BLaER1 treated with 17β-estradiol and CSF1 and Interleukin-3, amounts not matched to agents 10 nM and 100 nM (cell line): ENCODE data around the gene SMIM11.
"Not testable (repeated sequence)": the region's sequence is repeated elsewhere in the genome, so short reads cannot be mapped to it uniquely, and the experiment has no call there.

ENCODE experiments used
- H3K27ac ChIP-seq, 11 experiments: shearing (Covaris generic); formaldehyde crosslinking; 2 replicates each; pipeline ENCODE4 v1.8.1; 2022
- H3K27me3 ChIP-seq, 11 experiments: shearing (Covaris generic); formaldehyde crosslinking; 2 replicates each; pipeline ENCODE4 v1.8.1; 2022
- H3K36me3 ChIP-seq, 11 experiments: shearing (Covaris generic); formaldehyde crosslinking; 2 replicates each; pipeline ENCODE4 v1.8.1; 2022
- H3K4me1 ChIP-seq, 10 experiments: shearing (Covaris generic); formaldehyde crosslinking; 2 replicates each; pipeline ENCODE4 v1.8.1; 2022
- H3K4me2 ChIP-seq, 11 experiments: shearing (Covaris generic); formaldehyde crosslinking; 2 replicates each; pipeline ENCODE4 v1.8.1; 2022
- H3K4me3 ChIP-seq, 10 experiments: shearing (Covaris generic); formaldehyde crosslinking; 2 replicates each; pipeline ENCODE4 v1.8.1; 2022
- H3K9ac ChIP-seq, 11 experiments: shearing (Covaris generic); formaldehyde crosslinking; 2 replicates each; pipeline ENCODE4 v1.8.1; 2022
- H3K9me3 ChIP-seq, 11 experiments: shearing (Covaris generic); formaldehyde crosslinking; replicated peaks in 1 of 11; 2 replicates each; pipeline ENCODE4 v1.8.1; 2022
- H4K20me1 ChIP-seq, 11 experiments: shearing (Covaris generic); formaldehyde crosslinking; 2 replicates each; pipeline ENCODE4 v1.8.1; 2022
- Cebpa-rat ChIP-seq, 11 experiments: shearing (Covaris generic); IDR thresholded peaks; 2 replicates each; pipeline ENCODE4 v1.8.1; 2022

Gene SMIM11

DNA sequence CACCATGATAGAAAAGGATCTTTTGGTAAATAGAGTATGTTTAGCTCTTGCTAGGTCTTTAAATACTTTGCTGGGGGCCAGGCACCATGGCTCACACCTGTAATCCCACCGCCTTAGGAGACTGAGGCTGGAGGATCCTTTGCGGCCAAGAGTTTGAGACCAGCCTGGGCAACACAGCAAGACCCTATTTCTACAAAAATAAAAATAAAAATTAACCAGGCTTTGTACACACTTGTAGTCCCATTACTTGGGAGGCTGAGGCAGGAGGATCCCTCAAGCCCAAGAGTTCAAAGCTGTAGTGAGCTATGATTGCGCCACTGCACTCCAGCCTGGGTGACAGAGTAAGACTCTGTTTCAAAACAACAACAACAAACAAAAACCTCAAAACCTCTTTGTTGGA, 12.6 kb upstream of the SMIM11 start:
- Histone ChIP-seq H3K27me3 (no peaks in the 10 kb centered on the region), H3K36me3 (no peaks in the 10 kb centered on the region), H3K9ac (no peak overlapping the region), H3K4me3 (no peak overlapping the region), H3K9me3 (peaks cover 6 to 14% (median 12%) of the 10 kb centered on the region in 11 experiments; a peak in 21 of 22 replicates), H4K20me1 (no peaks in the 10 kb centered on the region), H3K4me2 (no peak overlapping the region), H3K27ac (no peak overlapping the region), H3K4me1 (peaks cover 0 to 17% (median 7%) of the 10 kb centered on the region in 10 experiments; a peak in 7 of 20 replicates)
- TF ChIP-seq Cebpa-rat (IDR thresholded peaks at IDR 0.05): no peak

DNA sequence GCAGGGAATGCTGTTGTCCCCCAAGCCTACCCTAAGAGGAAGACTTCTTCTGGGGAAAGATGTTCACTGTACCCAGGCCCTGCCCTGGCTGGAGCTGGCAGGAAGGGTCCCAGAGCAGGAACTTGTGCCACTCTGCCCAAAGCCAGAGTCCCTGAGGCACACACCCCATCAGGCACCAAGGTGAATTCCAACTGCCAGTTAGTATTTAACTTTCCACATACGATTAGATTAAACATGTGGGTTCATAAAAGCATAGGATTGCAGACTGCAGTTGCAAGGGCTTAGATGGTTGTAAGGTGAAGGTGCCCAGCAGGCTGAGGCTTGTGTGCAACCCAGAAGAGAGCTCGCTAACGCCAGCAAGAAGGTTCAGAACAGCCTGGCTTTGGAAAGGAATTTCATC, 11.6 kb upstream of the SMIM11 start, which contains the start of gene KCNE2:
KCNE2 (plus strand) TSS at position 274 of the 400 bp plus-strand sequence. CDS start 6,473 bp downstream, outside the sequence.
- peaks cover 0 to 17% (median 7%) of the 10 kb centered on the region in 10 experiments; a peak in 7 of 20 replicates for H3K4me1 ChIP-seq

DNA sequence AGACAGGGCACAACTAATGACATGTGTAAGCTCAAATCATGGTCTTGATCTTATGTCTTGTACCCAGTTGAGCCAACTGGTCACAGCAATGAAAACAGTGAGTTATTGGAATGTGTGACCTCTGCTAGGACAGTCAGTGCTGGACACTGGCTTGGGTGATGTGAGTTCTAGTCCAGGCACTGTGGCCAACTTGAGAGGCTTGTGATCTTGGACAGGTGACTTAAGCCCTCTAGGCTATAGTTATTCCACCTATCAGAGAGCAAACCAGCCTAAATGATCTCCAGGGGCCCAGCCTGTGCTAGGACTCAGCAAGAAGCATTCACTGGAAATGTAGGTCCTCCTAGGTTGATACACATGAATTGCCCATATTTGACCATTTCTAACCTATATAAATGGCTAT, 10.4 kb upstream of the SMIM11 start:
- no peaks in the 10 kb centered on the region for H3K9me3 ChIP-seq
- H3K27ac ChIP-seq: no peak overlapping the region
- H4K20me1 ChIP-seq: no peaks in the 10 kb centered on the region
- no peak overlapping the region for H3K9ac ChIP-seq
- H3K4me2 ChIP-seq: no peak overlapping the region
- H3K36me3 ChIP-seq: no peaks in the 10 kb centered on the region
- no peak overlapping the region for H3K4me3 ChIP-seq
- no peaks in the 10 kb centered on the region for H3K27me3 ChIP-seq
- TF ChIP-seq Cebpa-rat (IDR thresholded peaks at IDR 0.05): no peak
- H3K4me1 ChIP-seq: peaks cover 0 to 17% (median 7%) of the 10 kb centered on the region in 10 experiments; a peak in 7 of 20 replicates

More for the DNA sequence above, 11.6 kb upstream of the SMIM11 start, which contains the start of gene KCNE2:
- Histone ChIP-seq H3K9ac (no peak within 1 kb of the TSS), H3K27ac (no peak within 1 kb of the TSS), H4K20me1 (no peaks in the 10 kb centered on the region), H3K27me3 (no peaks in the 10 kb centered on the region), H3K36me3 (no peaks in the 10 kb centered on the region), H3K4me2 (peak within 1 kb of the TSS in 2 of 11 experiments; percentile 8 to 37; a peak in 2 of 22 replicates), H3K4me3 (no peak within 1 kb of the TSS), H3K9me3 (peaks cover 0 to 4% (median 3%) of the 10 kb centered on the region in 11 experiments; a peak in 14 of 22 replicates)
- TF ChIP-seq Cebpa-rat (IDR thresholded peaks at IDR 0.05): no peak

DNA sequence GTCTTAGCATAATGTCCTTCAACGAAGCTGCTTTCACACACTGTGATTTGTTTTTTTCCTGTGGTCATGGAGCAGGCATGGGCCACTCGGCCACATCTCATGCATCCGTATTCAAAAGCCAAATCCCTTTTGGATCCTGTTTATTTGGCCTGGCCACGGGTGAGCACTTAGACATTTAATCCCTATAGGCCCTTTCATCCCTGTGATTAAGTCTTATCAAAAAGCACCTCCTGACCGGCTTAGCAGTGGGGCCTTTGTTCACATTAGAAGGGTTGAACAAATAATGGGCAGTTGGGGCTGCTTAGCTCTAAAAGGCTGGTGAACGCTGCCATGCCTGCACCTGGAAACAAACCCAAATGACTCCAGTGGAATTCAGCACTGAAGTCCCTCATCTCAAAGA, 9.5 kb upstream of the SMIM11 start:
- TF ChIP-seq Cebpa-rat (IDR thresholded peaks at IDR 0.05): no peak
- H3K9me3 ChIP-seq: no peaks in the 10 kb centered on the region
- no peaks in the 10 kb centered on the region for H4K20me1 ChIP-seq
- H3K4me2 ChIP-seq: no peak overlapping the region
- H3K36me3 ChIP-seq: no peaks in the 10 kb centered on the region
- no peak overlapping the region for H3K27ac ChIP-seq
- peaks cover 0 to 17% (median 7%) of the 10 kb centered on the region in 10 experiments; a peak in 7 of 20 replicates for H3K4me1 ChIP-seq
- H3K4me3 ChIP-seq: no peak overlapping the region
- H3K9ac ChIP-seq: no peak overlapping the region
- no peaks in the 10 kb centered on the region for H3K27me3 ChIP-seq

DNA sequence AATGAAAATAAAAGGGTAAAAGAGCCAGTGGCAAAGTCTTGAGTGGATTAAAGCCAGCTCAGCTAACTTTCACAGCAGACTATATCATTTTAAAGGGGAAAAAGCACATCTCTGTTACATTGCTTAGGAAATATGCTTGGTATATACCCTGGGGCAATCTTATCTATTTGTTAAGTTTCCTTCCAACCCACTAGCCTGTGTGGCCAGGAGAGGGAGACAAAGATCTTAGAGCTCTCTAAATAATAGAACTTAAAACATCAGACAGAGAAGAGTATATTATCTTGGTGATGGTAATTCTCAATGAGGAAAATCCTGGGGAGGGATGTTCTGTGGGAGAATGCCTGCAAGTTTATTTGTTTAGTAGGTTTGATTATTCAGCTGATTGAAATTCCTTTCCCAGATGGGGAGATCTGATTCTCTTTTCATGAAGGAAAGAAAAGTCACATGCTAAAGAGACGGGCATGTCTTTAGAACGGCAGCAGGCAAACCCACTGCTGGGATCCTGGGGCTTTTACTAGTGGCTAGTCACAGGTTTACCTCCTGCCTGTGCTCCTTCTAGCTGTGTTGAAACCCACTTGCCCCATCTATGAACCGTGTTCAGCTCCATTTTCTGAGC, 7.9 kb upstream of the SMIM11 start:
- Histone ChIP-seq H3K9me3 (no peaks in the 10 kb centered on the region), H4K20me1 (no peaks in the 10 kb centered on the region), H3K4me2 (no peak overlapping the region)

DNA sequence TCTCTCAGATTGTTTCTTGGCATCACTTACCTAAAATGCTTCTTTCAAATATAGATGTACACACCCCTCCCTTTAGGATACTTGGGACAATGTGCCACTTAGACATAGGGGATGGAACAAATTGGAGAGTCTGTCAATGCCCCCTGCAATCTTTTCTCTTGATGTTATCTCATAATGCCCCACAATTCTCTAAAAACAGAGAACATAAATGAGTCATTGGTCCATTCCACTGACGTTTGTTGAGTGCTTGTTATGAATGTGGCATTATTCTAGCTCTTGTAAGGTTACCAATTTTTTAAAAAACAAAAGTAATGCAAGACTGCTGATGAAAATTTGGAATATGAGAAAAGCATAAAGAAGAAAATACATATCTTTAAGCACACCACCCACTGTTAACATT, 5.6 kb upstream of the SMIM11 start:
- H4K20me1 ChIP-seq: no peaks in the 10 kb centered on the region
- H3K27me3 ChIP-seq: no peaks in the 10 kb centered on the region
- no peak overlapping the region for H3K9ac ChIP-seq
- H3K4me1 ChIP-seq: peaks cover 0 to 15% (median 2%) of the 10 kb centered on the region in 10 experiments; a peak in 7 of 20 replicates
- H3K4me2 ChIP-seq: no peak overlapping the region
- TF ChIP-seq Cebpa-rat (IDR thresholded peaks at IDR 0.05): no peak
- no peaks in the 10 kb centered on the region for H3K36me3 ChIP-seq
- no peaks in the 10 kb centered on the region for H3K9me3 ChIP-seq
- no peak overlapping the region for H3K27ac ChIP-seq
- H3K4me3 ChIP-seq: no peak overlapping the region

More for the DNA sequence above, 7.9 kb upstream of the SMIM11 start:
- no peak overlapping the region for H3K9ac ChIP-seq
- no peak for TF ChIP-seq Cebpa-rat (IDR thresholded peaks at IDR 0.05)
- H3K27me3 ChIP-seq: no peaks in the 10 kb centered on the region
- no peak overlapping the region for H3K27ac ChIP-seq
- no peaks in the 10 kb centered on the region for H3K36me3 ChIP-seq
- peaks cover 0 to 12% (median 0%) of the 10 kb centered on the region in 10 experiments; a peak in 3 of 20 replicates for H3K4me1 ChIP-seq
- no peak overlapping the region for H3K4me3 ChIP-seq

DNA sequence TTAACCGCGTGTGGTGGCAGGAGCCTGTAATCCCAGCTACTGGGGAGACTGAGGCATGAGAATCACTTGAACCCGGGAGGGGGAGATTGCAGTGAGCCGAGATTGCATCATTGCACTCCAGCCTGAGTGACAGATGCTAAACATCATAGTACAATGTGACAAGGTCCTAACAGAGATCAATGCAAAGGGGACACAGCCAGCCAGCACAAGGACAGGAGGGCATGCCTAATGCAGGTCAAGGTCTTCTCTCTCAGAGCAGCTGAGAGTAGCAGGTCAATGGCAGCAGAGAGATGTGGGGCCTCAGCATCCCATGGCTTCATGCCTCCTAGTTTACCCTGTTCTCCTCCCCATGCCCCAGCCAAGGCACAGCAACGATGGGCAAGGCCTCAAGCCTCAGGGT, 3.0 kb upstream of the SMIM11 start:
- no peaks in the 10 kb centered on the region for H3K27me3 ChIP-seq
- TF ChIP-seq Cebpa-rat (IDR thresholded peaks at IDR 0.05): no peak
- no peaks in the 10 kb centered on the region for H3K9me3 ChIP-seq
- no peak overlapping the region for H3K4me3 ChIP-seq
- no peaks in the 10 kb centered on the region for H4K20me1 ChIP-seq
- H3K4me2 ChIP-seq: no peak overlapping the region
- no peak overlapping the region for H3K9ac ChIP-seq
- H3K36me3 ChIP-seq: no peaks in the 10 kb centered on the region
- H3K27ac ChIP-seq: no peak overlapping the region
- H3K4me1 ChIP-seq: peaks cover 0 to 15% (median 2%) of the 10 kb centered on the region in 10 experiments; a peak in 7 of 20 replicates

DNA sequence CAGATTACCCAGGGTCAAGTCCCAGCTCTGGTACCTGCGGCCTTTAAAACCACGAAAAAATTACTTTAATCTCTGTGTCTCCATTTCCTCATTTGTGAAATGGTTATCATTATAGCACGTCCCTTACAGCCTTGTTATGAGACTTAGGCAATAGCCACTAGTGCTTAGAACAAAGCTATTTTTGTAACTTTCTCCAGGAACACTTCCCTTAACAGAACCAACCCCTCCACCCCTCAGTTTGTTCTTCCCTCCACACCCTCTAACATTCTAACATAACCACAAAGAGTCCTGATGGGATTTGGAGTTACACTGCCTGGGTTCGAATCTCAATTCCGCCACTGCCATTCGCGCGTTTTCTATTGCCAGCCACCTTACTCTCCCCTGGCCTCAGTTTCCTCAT, 845 bp upstream of the SMIM11 start:
- H3K9me3 ChIP-seq: not testable (repeated sequence)

DNA sequence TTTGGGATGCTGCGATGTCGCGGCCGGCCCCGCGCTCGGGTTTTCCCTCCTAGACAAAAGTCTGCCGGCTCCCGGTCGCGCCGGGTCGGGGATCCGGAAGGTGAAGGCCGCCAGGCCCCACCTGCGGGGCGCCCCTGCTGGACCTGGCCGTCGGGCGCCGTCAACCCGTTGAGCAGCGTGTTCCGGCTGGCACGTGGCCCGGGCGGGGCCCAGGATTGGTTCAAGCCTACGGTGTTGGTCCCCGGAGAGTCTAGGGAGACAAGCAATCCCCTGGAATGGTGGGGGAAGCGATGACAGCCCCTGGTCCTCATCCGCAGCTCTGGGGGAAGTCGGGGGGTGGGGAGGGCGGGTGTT, 289 bp downstream of the SMIM11 start:
- H3K4me2 ChIP-seq, H3K27ac ChIP-seq, H3K9me3 ChIP-seq, H3K4me3 ChIP-seq, H3K36me3 ChIP-seq, H3K9ac ChIP-seq, H4K20me1 ChIP-seq, H3K27me3 ChIP-seq: not testable (repeated sequence)
- peaks cover 0 to 15% (median 2%) of the 10 kb centered on the region in 10 experiments; a peak in 7 of 20 replicates for H3K4me1 ChIP-seq

More for the DNA sequence above, 845 bp upstream of the SMIM11 start:
- H3K27me3 ChIP-seq, H3K9ac ChIP-seq, H3K4me3 ChIP-seq, H3K36me3 ChIP-seq, H3K4me2 ChIP-seq, H4K20me1 ChIP-seq, H3K27ac ChIP-seq: not testable (repeated sequence)
- H3K4me1 ChIP-seq: peaks cover 0 to 15% (median 2%) of the 10 kb centered on the region in 10 experiments; a peak in 7 of 20 replicates

DNA sequence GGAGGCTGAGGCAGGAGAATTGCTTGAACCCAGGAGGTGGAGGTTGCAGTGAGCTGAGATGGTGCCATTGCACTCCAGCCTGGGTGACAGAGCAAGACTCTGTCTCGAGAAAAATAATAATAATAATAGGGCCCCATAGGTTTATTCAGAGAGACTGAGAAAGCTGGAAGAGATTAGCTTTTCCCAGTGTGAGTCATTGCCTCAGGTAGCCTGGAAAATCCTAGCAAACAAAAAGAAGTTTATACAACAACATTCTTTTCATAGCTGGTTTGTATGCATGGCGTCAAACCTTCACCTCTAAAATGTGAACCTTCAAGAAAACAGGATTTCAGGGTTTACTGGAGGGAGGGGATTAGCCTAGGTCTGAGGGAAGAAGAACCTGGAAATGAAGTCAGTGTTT, 7.8 kb downstream of the SMIM11 start:
- H3K4me3 ChIP-seq, H3K27ac ChIP-seq, H4K20me1 ChIP-seq, H3K9ac ChIP-seq, H3K9me3 ChIP-seq, H3K4me2 ChIP-seq, H3K36me3 ChIP-seq, H3K27me3 ChIP-seq, H3K4me1 ChIP-seq: not testable (repeated sequence)

DNA sequence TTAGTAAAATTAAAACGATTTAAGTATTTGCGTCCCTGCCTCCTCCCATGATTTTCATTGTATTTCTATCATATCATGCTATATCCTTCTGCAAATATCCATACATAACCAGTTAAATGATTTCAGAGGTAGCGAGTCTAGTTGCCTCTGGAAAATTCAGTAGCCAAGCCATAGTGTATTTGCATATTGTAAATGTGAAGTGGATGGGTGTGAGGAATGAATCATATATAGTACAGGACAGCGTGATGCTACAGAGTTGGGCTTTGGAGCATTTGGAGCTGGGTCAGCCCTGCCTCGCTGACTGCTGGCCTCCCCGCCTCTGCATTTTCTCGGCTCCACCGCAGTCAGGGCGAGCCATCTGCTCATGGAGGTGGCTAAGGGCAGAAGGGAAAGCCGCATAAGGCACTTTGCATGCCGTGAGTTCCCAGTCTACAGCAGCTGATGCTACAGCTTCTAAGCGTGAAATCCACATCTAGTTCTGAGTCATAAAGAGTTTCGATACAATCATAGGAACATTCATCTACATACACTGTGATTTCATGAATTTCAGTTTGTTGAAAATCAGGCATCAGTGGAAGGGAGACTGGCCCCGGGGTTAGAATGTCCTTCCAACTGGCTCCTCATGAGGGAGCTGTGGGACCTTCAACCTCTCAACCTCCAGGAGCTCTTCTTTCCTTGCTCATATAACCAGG, 8.6 kb downstream of the SMIM11 start:
- not testable (repeated sequence) for H4K20me1 ChIP-seq, H3K36me3 ChIP-seq, H3K27me3 ChIP-seq, H3K9me3 ChIP-seq, H3K4me1 ChIP-seq, H3K9ac ChIP-seq, H3K27ac ChIP-seq, H3K4me2 ChIP-seq, H3K4me3 ChIP-seq

DNA sequence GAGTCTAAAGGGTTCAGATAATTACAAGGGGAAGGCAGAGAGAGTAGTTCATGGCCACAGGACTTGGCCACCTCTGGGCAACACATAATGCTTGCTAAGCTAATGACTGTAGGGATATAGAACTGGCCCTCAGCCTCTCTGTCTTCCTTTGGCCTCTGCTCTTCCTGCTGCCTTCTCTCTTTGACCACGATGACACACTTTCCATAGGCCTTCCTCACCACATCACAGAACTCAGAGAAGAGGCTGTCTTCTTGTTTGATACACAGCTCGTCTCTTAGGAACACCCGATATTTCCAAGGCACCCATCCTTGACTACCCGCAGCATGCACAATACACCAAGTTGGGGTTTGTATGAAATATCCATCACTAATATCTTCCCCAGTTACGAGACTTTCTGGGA, 25.2 kb downstream of the SMIM11 start:
- not testable (repeated sequence) for H4K20me1 ChIP-seq, H3K4me1 ChIP-seq, H3K4me2 ChIP-seq, H3K9ac ChIP-seq, H3K4me3 ChIP-seq, H3K27me3 ChIP-seq, H3K9me3 ChIP-seq, H3K36me3 ChIP-seq, H3K27ac ChIP-seq

DNA sequence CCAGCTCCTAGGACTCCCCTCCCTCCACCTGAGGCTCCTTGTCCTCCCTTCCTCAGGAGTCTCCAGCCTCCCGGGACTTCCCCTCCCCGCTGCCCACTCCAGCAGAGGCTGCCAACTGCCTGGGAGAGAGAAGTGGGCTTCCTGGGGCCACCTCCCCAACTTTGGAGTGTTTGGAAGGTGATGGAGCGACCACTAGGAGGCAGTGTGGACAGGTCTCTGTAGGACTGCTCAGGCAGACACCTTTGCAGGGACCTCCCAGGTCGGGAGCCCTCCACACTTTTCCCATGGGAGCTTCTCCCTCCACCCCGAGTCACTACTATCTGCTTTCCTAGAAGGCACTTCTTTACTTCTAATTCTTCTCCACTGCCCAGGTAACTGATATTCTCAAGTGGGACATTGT, 29.4 kb downstream of the SMIM11 start:
- not testable (repeated sequence) for H3K9me3 ChIP-seq, H3K4me1 ChIP-seq, H3K27me3 ChIP-seq, H3K4me3 ChIP-seq, H3K36me3 ChIP-seq, H4K20me1 ChIP-seq, H3K4me2 ChIP-seq, H3K27ac ChIP-seq, H3K9ac ChIP-seq
